ENCODE data around the gene SNTN.
"Not testable (repeated sequence)": the region's sequence is repeated elsewhere in the genome, so short reads cannot be mapped to it uniquely, and the experiment has no call there.

Gene SNTN

GRCh38 chr3:63652066-63652725 is at the start of gene SNTN:
TSS of gene SNTN (plus strand) at chr3:63652675. CDS start at chr3:63652688, 13 bp downstream.
- no peak for DNase-seq

GRCh38 chr3:63607716-63608115 is 44.8 kb upstream of the SNTN start:
- no peak for DNase-seq

GRCh38 chr3:63609408-63609807 is 43.1 kb upstream of the SNTN start:
- DNase-seq, result no peak

GRCh38 chr3:63609834-63610233 is 42.6 kb upstream of the SNTN start:
- no peak for DNase-seq

- DNase-seq, result no peak
Observed at GRCh38 chr3:63611382-63611781, 41.1 kb upstream of the SNTN start.

- no peak for DNase-seq
Observed at GRCh38 chr3:63613561-63613960, 38.9 kb upstream of the SNTN start.

GRCh38 chr3:63617391-63617790 is 35.1 kb upstream of the SNTN start:
- DNase-seq, result no peak

- no peak for DNase-seq
Observed at GRCh38 chr3:63624941-63625560, 27.4 kb upstream of the SNTN start.

- DNase-seq, result no peak
Observed at GRCh38 chr3:63631670-63632069, 20.8 kb upstream of the SNTN start.

- DNase-seq, result no peak
Observed at GRCh38 chr3:63635186-63635585, 17.3 kb upstream of the SNTN start.

- no peak for DNase-seq
Observed at GRCh38 chr3:63639806-63640205, 12.7 kb upstream of the SNTN start.

GRCh38 chr3:63642488-63642887 is 10.0 kb upstream of the SNTN start:
- DNase-seq, result no peak

- DNase-seq, result no peak
Observed at GRCh38 chr3:63644212-63644797, 8.2 kb upstream of the SNTN start.

- DNase-seq, result not testable (repeated sequence)
Observed at GRCh38 chr3:63644928-63645781, 7.3 kb upstream of the SNTN start.

- no peak for DNase-seq
Observed at GRCh38 chr3:63654211-63654610, 1.7 kb downstream of the SNTN start.

GRCh38 chr3:63654931-63655330 is 2.5 kb downstream of the SNTN start:
- no peak for DNase-seq

- DNase-seq, result no peak
Observed at GRCh38 chr3:63655519-63655918, 3.0 kb downstream of the SNTN start.

GRCh38 chr3:63656786-63657185 is 4.3 kb downstream of the SNTN start:
- no peak for DNase-seq

- DNase-seq, result no peak
Observed at GRCh38 chr3:63661242-63661641, 8.8 kb downstream of the SNTN start.

- DNase-seq, result no peak
Observed at GRCh38 chr3:63662011-63662410, 9.5 kb downstream of the SNTN start.

- DNase-seq, result no peak
Observed at GRCh38 chr3:63662500-63662899, 10.0 kb downstream of the SNTN start.

GRCh38 chr3:63670544-63670943 is 18.1 kb downstream of the SNTN start:
- no peak for DNase-seq

GRCh38 chr3:63673111-63673510 is 20.6 kb downstream of the SNTN start:
- no peak for DNase-seq

- no peak for DNase-seq
Observed at GRCh38 chr3:63674586-63674985, 22.1 kb downstream of the SNTN start.
